Natural killer cell treated with Interleukin-12 subunit alpha and Interleukin-12 subunit beta and Interleukin-15 and Interleukin-18, amount 100 ng/mL, for 72 hours (primary cell): ENCODE measurements around the gene MED25. TPM values are rescaled to one million over a fixed set of nuclear protein-coding genes. Genes with fewer than 3 reads are reported as not detected.

Experiments used
- ATAC-seq, 2 donors: fragments of 150-1000 bp; cut with Tn5 transposase in 1 of 2; sonication (Bioruptor Pico), chemical (Tn5 transposase) in 1 of 2; 2 replicates each; pipeline ENCODE4 v1.10.0; 2021
- DNase-seq: peaks from one replicate; pipeline ENCODE4 v3.0.0; 2022; ENCODE audit warnings: low spot score
- H3K27ac Mint-ChIP-seq, 2 donors: 1 replicate in 1 of 2; 2 replicates in 1 of 2; pipeline ENCODE4 v1.8.0; 2022; ENCODE audit warnings: mixed read lengths in 2 of 2, mild to moderate bottlenecking in 1 of 2, moderate library complexity in 1 of 2
- H3K27me3 Mint-ChIP-seq, 2 donors: 1 replicate in 1 of 2; 2 replicates in 1 of 2; pipeline ENCODE4 v1.8.0; 2022; ENCODE audit warnings: mixed read lengths in 2 of 2
- H3K36me3 Mint-ChIP-seq: one replicate; pipeline ENCODE4 v1.8.0; 2022; ENCODE audit warnings: mixed read lengths
- H3K4me1 Mint-ChIP-seq, 2 donors: 1 replicate in 1 of 2; 2 replicates in 1 of 2; pipeline ENCODE4 v1.8.0; 2022; ENCODE audit warnings: low read depth in 2 of 2, mixed read lengths in 2 of 2, mild to moderate bottlenecking in 1 of 2
- H3K4me3 Mint-ChIP-seq: one replicate; pipeline ENCODE4 v1.8.0; 2022; ENCODE audit warnings: mixed read lengths
- H3K9me3 Mint-ChIP-seq: 2 replicates; pipeline ENCODE4 v1.8.0; 2022; ENCODE audit warnings: mixed read lengths
- total RNA-seq, 2 donors: library from RNA; stranded (reverse); gene quantifications; one replicate each; pipeline ENCODE4 v1.2.3, GENCODE V29; 2022

Gene MED25
- total RNA-seq, 2 donors from 2014 or later, result 48.0 to 64.6 TPM

GRCh38 chr19:49855676-49856573 is 37.8 kb downstream of the MED25 start:
- Mint-ChIP-seq H3K9me3 (no peaks in the 10 kb centered on the region), H3K27me3 (no peaks in the 10 kb centered on the region), H3K4me1 (peaks cover 9% of the 10 kb centered on the region in 2 donors), H3K4me3 (no peak overlapping the region), H3K27ac (peak overlapping the region in 1 of 2 donors; percentile 57), H3K36me3 (no peaks in the 10 kb centered on the region)
- no peak for ATAC-seq
- DNase-seq, result no peak

DNA sequence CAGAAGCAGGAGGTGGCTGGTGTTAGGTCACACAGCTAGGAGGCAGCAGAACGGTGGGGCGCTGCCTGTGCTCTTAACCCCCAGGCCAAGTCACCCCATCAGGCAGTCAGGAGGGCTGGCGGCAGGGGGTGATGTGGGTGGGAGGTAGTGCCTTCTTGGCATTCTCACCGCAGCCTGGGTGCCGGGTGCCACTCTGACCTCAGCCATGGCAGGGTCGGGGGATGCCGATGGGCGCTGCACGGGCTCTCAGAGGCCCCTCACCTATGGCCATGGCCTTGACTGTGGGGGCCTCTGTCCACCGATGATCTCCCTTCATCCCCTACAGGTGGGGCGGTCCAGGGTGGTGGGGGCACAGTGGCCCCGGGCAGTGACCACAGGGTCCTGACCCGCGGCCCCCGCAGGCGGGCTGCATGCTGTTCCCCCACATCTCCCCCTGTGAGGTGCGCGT is 38.5 kb downstream of the MED25 start:
- Mint-ChIP-seq H3K9me3 (no peaks in the 10 kb centered on the region), H3K36me3 (no peaks in the 10 kb centered on the region), H3K27me3 (no peaks in the 10 kb centered on the region), H3K4me3 (no peak overlapping the region), H3K27ac (no peak overlapping the region), H3K4me1 (peaks cover 9% of the 10 kb centered on the region in 2 donors)
- DNase-seq (no peak), ATAC-seq (peak in 1 of 2 donors; percentile 5)

- Mint-ChIP-seq H3K36me3 (no peaks in the 10 kb centered on the region), H3K4me3 (no peak overlapping the region), H3K4me1 (peaks cover 6% of the 10 kb centered on the region in 2 donors), H3K9me3 (no peaks in the 10 kb centered on the region), H3K27me3 (no peaks in the 10 kb centered on the region), H3K27ac (no peak overlapping the region)
- DNase-seq (no peak), ATAC-seq (no peak)
These were observed 39.2 kb downstream of the MED25 start for GRCh38 chr19:49857061-49857837.

DNA sequence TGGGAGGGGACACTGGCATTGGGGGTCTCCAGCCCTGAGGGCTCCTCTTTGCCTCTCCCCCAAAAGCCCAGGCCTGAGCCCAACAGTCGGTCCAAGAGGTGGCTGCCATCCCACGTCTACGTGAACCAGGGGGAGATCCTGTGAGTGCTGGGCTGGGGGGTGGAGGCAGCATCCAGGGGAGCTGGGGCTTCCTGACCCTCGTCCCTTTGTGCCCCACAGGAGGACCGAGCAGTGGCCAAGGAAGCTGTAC is 39.7 kb downstream of the MED25 start:
- DNase-seq, result no peak
- no peak overlapping the region for H3K27ac Mint-ChIP-seq
- no peaks in the 10 kb centered on the region for H3K27me3 Mint-ChIP-seq
- ATAC-seq, result no peak
- H3K36me3 Mint-ChIP-seq, result no peaks in the 10 kb centered on the region
- no peaks in the 10 kb centered on the region for H3K9me3 Mint-ChIP-seq
- no peak overlapping the region for H3K4me3 Mint-ChIP-seq
- H3K4me1 Mint-ChIP-seq, result peaks cover under 1% of the 10 kb centered on the region in 2 donors

DNA sequence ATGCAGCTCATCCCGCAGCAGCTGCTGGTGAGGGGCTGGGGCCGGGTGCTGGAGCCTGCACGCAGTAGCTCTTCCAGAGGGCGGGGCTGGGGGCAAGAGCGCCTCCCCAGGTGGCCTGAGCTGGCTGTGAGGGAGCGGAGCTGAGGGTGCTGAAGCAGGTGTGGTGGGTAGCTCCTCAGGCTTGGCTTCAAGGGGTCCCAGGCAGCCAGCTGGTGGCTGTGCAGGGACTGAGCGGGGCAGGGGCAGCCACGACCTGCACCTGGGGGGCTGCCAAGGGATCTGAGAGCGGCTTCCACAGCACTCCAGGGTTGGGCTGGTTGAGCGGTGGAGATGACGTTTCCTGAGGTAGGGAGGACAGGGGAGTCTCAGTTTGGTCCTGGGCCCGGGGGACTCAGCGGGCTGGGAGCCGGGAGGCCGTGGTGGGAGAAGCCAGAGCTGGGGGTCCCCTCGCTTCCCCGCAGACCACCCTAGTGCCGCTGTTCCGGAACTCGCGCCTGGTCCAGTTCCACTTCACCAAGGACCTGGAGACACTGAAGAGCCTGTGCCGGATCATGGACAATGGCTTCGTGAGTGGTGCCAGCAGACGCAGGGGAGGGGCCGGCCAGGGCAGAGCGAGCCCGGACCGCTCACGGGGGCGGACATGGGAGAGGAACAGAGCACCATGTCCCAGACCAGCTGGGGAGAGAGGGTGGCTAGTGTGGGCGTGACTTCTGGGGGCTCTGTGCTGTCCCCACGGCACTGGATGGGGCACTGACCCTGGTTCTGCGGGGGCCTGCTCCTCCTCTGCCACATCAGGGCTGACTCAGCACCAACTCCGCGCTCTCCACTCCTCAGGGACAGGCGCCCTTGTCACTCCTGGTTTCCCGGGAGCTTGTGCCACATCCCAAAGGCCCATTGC is 40.2 kb downstream of the MED25 start:
- no peaks in the 10 kb centered on the region for H3K36me3 Mint-ChIP-seq
- H3K4me1 Mint-ChIP-seq, result peaks cover 3 to 4% of the 10 kb centered on the region in 2 donors
- H3K27ac Mint-ChIP-seq, result no peak overlapping the region
- DNase-seq (no peak), ATAC-seq (no peak)
- no peaks in the 10 kb centered on the region for H3K27me3 Mint-ChIP-seq
- H3K4me3 Mint-ChIP-seq, result no peak overlapping the region
- no peaks in the 10 kb centered on the region for H3K9me3 Mint-ChIP-seq

GRCh38 chr19:49859682-49860335 is 41.7 kb downstream of the MED25 start:
- Mint-ChIP-seq H3K4me1 (peaks cover 13 to 14% of the 10 kb centered on the region in 2 donors), H3K27me3 (no peaks in the 10 kb centered on the region), H3K4me3 (no peak overlapping the region), H3K36me3 (no peaks in the 10 kb centered on the region), H3K27ac (no peak overlapping the region), H3K9me3 (no peaks in the 10 kb centered on the region)
- ATAC-seq (no peak), DNase-seq (no peak)

DNA sequence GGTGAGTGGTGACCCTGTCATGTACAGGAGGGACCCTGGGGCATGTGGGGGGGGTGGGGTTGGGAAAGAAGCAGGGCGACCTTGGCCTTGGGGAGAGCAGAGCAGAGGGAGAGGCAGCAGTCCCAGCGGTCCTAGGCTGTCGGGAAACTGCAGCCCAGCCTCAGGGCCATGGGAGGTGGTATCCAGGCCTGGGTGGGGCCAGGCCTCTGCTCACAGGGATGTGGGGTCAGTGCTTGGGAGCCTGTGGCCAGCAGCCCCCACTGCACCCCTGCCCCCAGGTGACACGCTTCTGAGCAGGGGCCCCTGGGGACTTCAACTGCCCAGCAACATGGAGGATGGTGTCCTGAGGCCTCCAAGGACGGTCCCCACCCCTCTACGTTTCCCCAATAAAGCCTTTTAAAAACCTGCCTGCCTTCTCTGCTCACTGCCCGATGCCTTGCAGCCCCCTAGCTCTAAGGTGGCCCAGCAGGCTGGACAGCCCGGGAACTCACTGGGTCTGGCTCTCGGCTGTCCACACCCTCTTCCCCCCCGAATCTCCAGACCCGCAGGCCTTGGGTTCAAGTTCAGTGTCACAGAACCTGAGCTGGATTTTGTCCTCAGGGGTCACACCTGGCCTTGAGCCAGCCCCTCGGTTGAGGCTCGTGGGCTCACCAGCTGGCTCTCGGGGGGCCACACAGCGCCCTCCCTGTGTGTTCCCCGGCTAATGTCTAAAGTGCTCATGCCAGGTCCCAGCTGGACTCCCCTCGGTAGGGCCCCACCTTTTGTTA is 42.4 kb downstream of the MED25 start:
- ATAC-seq, result no peak
- no peaks in the 10 kb centered on the region for H3K27me3 Mint-ChIP-seq
- H3K36me3 Mint-ChIP-seq, result no peaks in the 10 kb centered on the region
- no peak for DNase-seq
- H3K9me3 Mint-ChIP-seq, result no peaks in the 10 kb centered on the region
- peaks cover 17 to 19% of the 10 kb centered on the region in 2 donors for H3K4me1 Mint-ChIP-seq
- no peak overlapping the region for H3K27ac Mint-ChIP-seq
- no peak overlapping the region for H3K4me3 Mint-ChIP-seq

DNA sequence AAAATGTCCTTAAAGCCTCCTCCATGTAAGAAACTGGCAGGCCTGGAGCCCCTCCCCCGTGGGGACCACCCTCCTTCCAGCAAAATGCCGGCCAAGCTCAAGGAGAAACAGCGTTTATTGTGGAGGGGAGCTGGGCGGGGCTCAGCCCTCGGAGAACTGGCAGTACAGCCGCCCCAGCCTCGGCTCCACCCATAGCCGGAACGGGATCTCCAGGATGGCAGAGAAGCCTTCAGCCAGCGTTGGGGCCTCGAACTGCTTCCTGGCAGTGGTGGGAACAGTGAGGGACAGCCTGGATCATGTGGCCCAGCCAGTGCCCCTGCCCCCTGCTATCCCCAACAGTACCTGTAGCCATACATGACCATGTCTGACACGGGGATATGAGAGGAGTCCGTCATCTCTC is 43.0 kb downstream of the MED25 start:
- no peaks in the 10 kb centered on the region for H3K27me3 Mint-ChIP-seq
- no peak overlapping the region for H3K4me3 Mint-ChIP-seq
- ATAC-seq (no peak), DNase-seq (no peak)
- peaks cover 22 to 24% of the 10 kb centered on the region in 2 donors for H3K4me1 Mint-ChIP-seq
- no peak overlapping the region for H3K27ac Mint-ChIP-seq
- no peaks in the 10 kb centered on the region for H3K9me3 Mint-ChIP-seq
- H3K36me3 Mint-ChIP-seq, result no peaks in the 10 kb centered on the region

- H3K36me3 Mint-ChIP-seq, result no peaks in the 10 kb centered on the region
- no peak overlapping the region for H3K27ac Mint-ChIP-seq
- ATAC-seq (no peak), DNase-seq (no peak)
- no peaks in the 10 kb centered on the region for H3K27me3 Mint-ChIP-seq
- H3K4me3 Mint-ChIP-seq, result no peak overlapping the region
- H3K4me1 Mint-ChIP-seq, result peaks cover 28 to 31% of the 10 kb centered on the region in 2 donors
- no peaks in the 10 kb centered on the region for H3K9me3 Mint-ChIP-seq
These were observed 43.7 kb downstream of the MED25 start for GRCh38 chr19:49861541-49862378.

- DNase-seq, result no peak
- no peaks in the 10 kb centered on the region for H3K36me3 Mint-ChIP-seq
These were observed 44.5 kb downstream of the MED25 start for GRCh38 chr19:49862391-49863253.

DNA sequence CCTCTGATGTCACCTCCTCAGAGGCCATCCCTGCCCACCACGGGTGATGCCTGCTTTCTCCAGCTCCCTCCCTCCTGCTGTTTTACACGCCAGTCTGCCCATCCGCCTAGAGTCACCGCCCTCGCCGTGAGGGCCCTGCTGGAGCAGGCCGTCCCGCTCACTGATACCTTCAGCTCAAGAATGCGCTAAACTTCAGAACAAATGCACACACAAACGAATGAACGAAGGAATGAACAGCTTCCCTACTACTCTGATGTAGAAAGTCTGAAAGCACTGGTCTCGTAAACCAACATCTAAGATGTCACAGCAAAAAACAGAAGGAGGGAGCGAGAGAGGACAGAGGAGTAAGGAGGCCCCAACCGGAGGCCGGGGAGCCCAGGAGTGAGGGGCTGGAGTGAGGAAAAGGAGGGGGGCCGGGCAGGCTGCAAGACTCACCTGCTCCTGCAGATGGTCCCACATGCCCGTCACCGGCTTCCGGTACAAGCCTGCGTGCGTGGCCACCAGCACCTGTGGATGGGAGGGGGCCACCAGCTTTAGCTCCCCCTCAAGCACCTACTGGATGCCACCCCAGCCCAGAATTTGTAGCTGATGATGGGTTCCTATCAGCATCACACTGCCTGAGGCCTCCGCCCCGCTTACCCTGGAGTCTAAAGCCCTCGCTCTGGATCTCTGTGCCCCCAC is 45.3 kb downstream of the MED25 start:
- no peaks in the 10 kb centered on the region for H3K36me3 Mint-ChIP-seq
- no peak overlapping the region for H3K4me3 Mint-ChIP-seq
- H3K27ac Mint-ChIP-seq, result no peak overlapping the region
- H3K27me3 Mint-ChIP-seq, result no peaks in the 10 kb centered on the region
- peaks cover 36 to 42% of the 10 kb centered on the region in 2 donors for H3K4me1 Mint-ChIP-seq
- ATAC-seq (no peak), DNase-seq (no peak)
- H3K9me3 Mint-ChIP-seq, result no peaks in the 10 kb centered on the region

More at GRCh38 chr19:49862391-49863253, 44.5 kb downstream of the MED25 start:
- no peak for ATAC-seq
- Mint-ChIP-seq H3K27ac (no peak overlapping the region), H3K27me3 (no peaks in the 10 kb centered on the region), H3K9me3 (no peaks in the 10 kb centered on the region), H3K4me3 (no peak overlapping the region), H3K4me1 (peaks cover 32 to 35% of the 10 kb centered on the region in 2 donors)
